H1 (cell line): ENCODE results near the gene EVI5. TPM values are rescaled to one million over a fixed set of nuclear protein-coding genes. Genes with fewer than 3 reads are reported as not detected.

ENCODE experiments used
- CTCF ChIA-PET: fragments of 300-600 bp; sonication (Branson Sonifier 250); formaldehyde crosslinking; loops from one replicate; lab custom pipeline; 2021; ENCODE audit not compliant: partially characterized antibody; lab: Charles Lee
- POLR2A ChIA-PET: fragments of 300-600 bp; sonication (Branson Sonifier 250); formaldehyde crosslinking; loops from one replicate; lab custom pipeline; 2021; ENCODE audit warnings: inconsistent platforms; ENCODE audit not compliant: partially characterized antibody; lab: Charles Lee
- DNase-seq, 2 experiments: peaks; one replicate each; pipeline versions ENCODE4 v3.0.0 to v3.0.0-alpha.2; 2010 to 2022; ENCODE audit warnings: low spot score in 2 of 2, low read depth in 1 of 2, mixed read lengths in 1 of 2
- FAIRE-seq: peaks from 2 replicates; lab custom pipeline; 2011; peaks lifted over from hg19 to GRCh38; lab: Jason Lieb, UNC
- H2AFZ ChIP-seq: 2 replicates; pipeline ENCODE4 v1.8.1; 2012; ENCODE audit warnings: low read length, inconsistent platforms
- H2AK5ac ChIP-seq: 2 replicates; pipeline ENCODE4 v1.6.1; 2013; ENCODE audit warnings: low read depth, low read length
- H2BK120ac ChIP-seq: replicated peaks from 2 replicates; pipeline ENCODE3; 2013; ENCODE audit warnings: low read depth, low read length, inconsistent platforms
- H2BK12ac ChIP-seq: 2 replicates; pipeline ENCODE4 v1.6.1; 2013; ENCODE audit warnings: low read depth, low read length
- H2BK15ac ChIP-seq: 2 replicates; pipeline ENCODE4 v1.6.1; 2013; ENCODE audit warnings: low read length
- H2BK20ac ChIP-seq: 2 replicates; pipeline ENCODE4 v1.6.1; 2013; ENCODE audit warnings: low read length
- H2BK5ac ChIP-seq: 2 replicates; pipeline ENCODE4 v1.6.1; 2013; ENCODE audit warnings: low read depth, low read length
- H3K14ac ChIP-seq: 2 replicates; pipeline ENCODE4 v1.6.1; 2013; ENCODE audit warnings: inconsistent platforms; ENCODE audit not compliant: insufficient read length
- H3K18ac ChIP-seq: 2 replicates; pipeline ENCODE4 v1.6.1; 2013; ENCODE audit warnings: low read length; ENCODE audit errors: extremely low read depth
- H3K23ac ChIP-seq: 2 replicates; pipeline ENCODE4 v1.6.1; 2013; ENCODE audit warnings: inconsistent platforms; ENCODE audit not compliant: insufficient read length
- H3K23me2 ChIP-seq: 2 replicates; pipeline ENCODE4 v1.6.1; 2013; ENCODE audit warnings: low read depth, low read length
- H3K27ac ChIP-seq: 2 replicates; pipeline ENCODE4 v1.6.1; 2011; ENCODE audit warnings: low read depth, low read length, inconsistent platforms
- H3K27me3 ChIP-seq, 4 experiments: replicated peaks in 1 of 4; 1 replicate in 1 of 4; 2 replicates in 3 of 4; pipeline versions ENCODE4 v1.6.1 to v1.8.1; 2011 to 2013; ENCODE audit warnings: low read length in 3 of 4, mild to moderate bottlenecking in 3 of 4, inconsistent platforms in 2 of 4, mixed read lengths in 2 of 4, moderate library complexity in 1 of 4; ENCODE audit not compliant: control insufficient read depth in 3 of 4, insufficient read depth in 3 of 4; ENCODE audit errors: extremely low read depth in 1 of 4
- H3K36me3 ChIP-seq, 4 experiments: 2 replicates each; pipeline versions ENCODE4 v1.6.1 to v1.8.1; 2011 to 2013; ENCODE audit warnings: mild to moderate bottlenecking in 4 of 4, low read length in 3 of 4, moderate library complexity in 2 of 4, control low read depth in 1 of 4, inconsistent platforms in 1 of 4; ENCODE audit not compliant: insufficient read depth in 4 of 4, control insufficient read depth in 2 of 4
- H3K4ac ChIP-seq: replicated peaks from 2 replicates; pipeline ENCODE3; 2013; ENCODE audit warnings: low read length, low read depth, mixed read lengths, inconsistent platforms; ENCODE audit not compliant: insufficient read length
- H3K4me1 ChIP-seq, 4 experiments: replicated peaks in 1 of 4; 1 replicate in 1 of 4; 2 replicates in 3 of 4; pipeline versions ENCODE4 v1.6.1 to v1.8.1; 2011 to 2013; ENCODE audit warnings: low read length in 3 of 4, inconsistent platforms in 2 of 4, mixed read lengths in 1 of 4; ENCODE audit not compliant: insufficient read depth in 4 of 4, control insufficient read depth in 3 of 4
- H3K4me2 ChIP-seq, 2 experiments: 2 replicates each; pipeline versions ENCODE4 v1.6.1 to v1.8.1; 2011 to 2013; ENCODE audit warnings: low read depth in 2 of 2, low read length in 2 of 2, control low read depth in 1 of 2, inconsistent platforms in 1 of 2, mild to moderate bottlenecking in 1 of 2; ENCODE audit not compliant: insufficient read depth in 1 of 2
- H3K4me3 ChIP-seq, 4 experiments: fragments of 200-600, 300-600 bp in 1 of 4; sonication (generic), shearing (Covaris generic), sonication (Bioruptor Twin) in 1 of 4; 2 replicates each; pipeline versions ENCODE4 v1.5.1 to v1.8.1; 2011 to 2016; ENCODE audit warnings: low read length in 4 of 4, low read depth in 3 of 4, control low read depth in 2 of 4, inconsistent platforms in 2 of 4, mild to moderate bottlenecking in 2 of 4, mixed read lengths in 1 of 4, moderate library complexity in 1 of 4; ENCODE audit not compliant: insufficient read depth in 2 of 4; ENCODE audit errors: extremely low read depth in 1 of 4
- H3K56ac ChIP-seq: replicated peaks from 2 replicates; pipeline ENCODE3; 2013; ENCODE audit warnings: low read depth, mild to moderate bottlenecking, mixed read lengths, low read length, inconsistent platforms; ENCODE audit not compliant: insufficient read length
- H3K79me1 ChIP-seq: 2 replicates; pipeline ENCODE4 v1.6.1; 2013; ENCODE audit warnings: low read depth, low read length, control low read depth
- H3K79me2 ChIP-seq, 2 experiments: 2 replicates each; pipeline versions ENCODE4 v1.6.1 to v1.8.1; 2012 to 2013; ENCODE audit warnings: low read length in 2 of 2, mild to moderate bottlenecking in 2 of 2, inconsistent platforms in 1 of 2; ENCODE audit not compliant: insufficient read depth in 2 of 2, control insufficient read depth in 1 of 2
- H3K9ac ChIP-seq, 4 experiments: replicated peaks in 1 of 4; 1 replicate in 1 of 4; 2 replicates in 3 of 4; pipeline versions ENCODE4 v1.6.1 to v1.8.1; 2011 to 2013; ENCODE audit warnings: low read depth in 3 of 4, low read length in 3 of 4, control low read depth in 2 of 4, mild to moderate bottlenecking in 2 of 4, moderate library complexity in 2 of 4, inconsistent platforms in 1 of 4; ENCODE audit errors: extremely low read depth in 1 of 4
- H3K9me3 ChIP-seq, 2 experiments: 2 replicates each; pipeline versions ENCODE4 v1.6.1 to v1.8.1; 2012 to 2013; ENCODE audit warnings: mild to moderate bottlenecking in 2 of 2, moderate library complexity in 2 of 2, control low read depth in 1 of 2, inconsistent platforms in 1 of 2, low read depth in 1 of 2, low read length in 1 of 2, mixed read lengths in 1 of 2; ENCODE audit not compliant: insufficient read depth in 2 of 2
- H4K20me1 ChIP-seq, 2 experiments: replicated peaks in 1 of 2; 2 replicates each; pipeline versions ENCODE3 to v1.8.1; 2011 to 2013; ENCODE audit warnings: inconsistent platforms in 2 of 2, low read length in 2 of 2, mild to moderate bottlenecking in 1 of 2; ENCODE audit not compliant: insufficient read depth in 2 of 2, control insufficient read depth in 1 of 2
- H4K5ac ChIP-seq: 2 replicates; pipeline ENCODE4 v1.6.1; 2013; ENCODE audit warnings: low read length, low read depth, mixed read lengths, inconsistent platforms; ENCODE audit not compliant: insufficient read length
- H4K8ac ChIP-seq: 2 replicates; pipeline ENCODE4 v1.8.0; 2013; ENCODE audit warnings: mild to moderate bottlenecking, moderate library complexity, low read length, inconsistent platforms; ENCODE audit not compliant: insufficient read depth; ENCODE audit errors: extremely low read depth
- H4K91ac ChIP-seq: replicated peaks from 2 replicates; pipeline ENCODE3; 2013; ENCODE audit warnings: low read length, mixed read lengths, inconsistent platforms; ENCODE audit not compliant: insufficient read length
- KDM4A ChIP-seq: IDR thresholded peaks from one replicate; pipeline ENCODE4 v1.7.1; 2012; ENCODE audit warnings: low read depth, mild to moderate bottlenecking, moderate library complexity, low read length, inconsistent platforms; ENCODE audit not compliant: severe bottlenecking
- MAFK ChIP-seq: IDR thresholded peaks from 2 replicates; pipeline ENCODE4 v1.6.1; 2012; ENCODE audit warnings: low read depth, mild to moderate bottlenecking, improper control_type of control experiment, low read length
- NRF1 ChIP-seq: IDR thresholded peaks from 2 replicates; pipeline ENCODE4 v1.6.1; 2011; ENCODE audit warnings: mild to moderate bottlenecking, low read depth, low read length, improper control_type of control experiment
- SIN3A ChIP-seq, 2 experiments: IDR thresholded peaks in 1 of 2; conservative IDR thresholded peaks in 1 of 2; 2 replicates each; pipeline ENCODE4 v1.6.1; 2011 to 2012; ENCODE audit warnings: low read length in 2 of 2, improper control_type of control experiment in 1 of 2, low read depth in 1 of 2, mild to moderate bottlenecking in 1 of 2
- WGBS, 2 experiments: shearing (Covaris generic) in 1 of 2; methylation state at CpG; one replicate each; pipeline versions ENCODE4 v1.1.6 to v1.1.7; 2013 to 2015; ENCODE audit warnings: low lambda C conversion rate in 2 of 2, mixed read lengths in 2 of 2, inconsistent platforms in 1 of 2, low coverage in 1 of 2, missing lambda C conversion rate in 1 of 2; ENCODE audit not compliant: insufficient replicate concordance in 2 of 2, insufficient coverage in 1 of 2, insufficient read length in 1 of 2; ENCODE audit errors: extremely low coverage in 1 of 2, missing lambda C conversion rate in 1 of 2; 5-methylcytosine and 5-hydroxymethylcytosine counted together
- polyA plus RNA-seq, 7 experiments: library from polyadenylated mRNA; depleted of rRNA in 3 of 7; stranded (reverse) in 5 of 7; unstranded in 2 of 7; fragments of >200 nt in 5 of 7; fragments of 200-250 nt in 2 of 7; gene quantifications; 1 replicate in 5 of 7; 2 replicates in 1 of 7; 4 replicates in 1 of 7; pipeline versions ENCODE4 v1.2.1 to v1.2.3, GENCODE V29; 2011 to 2013; ENCODE audit warnings: missing spikeins in 2 of 7, mixed read lengths in 2 of 7
- total RNA-seq: library from RNA; stranded (reverse); fragmentation: NEBNext Ultra II Directional; extraction: Animal tissue kit (Norgen Biotek cat#: 25700); gene quantifications from 2 replicates; pipeline ENCODE4 v1.2.1, GENCODE V29; 2021
- TF ChIP-seq, protein P1 (sequence below): IDR thresholded peaks from 2 replicates; pipeline ENCODE4 v1.6.1; 2012; ENCODE audit warnings: inconsistent platforms

The EVI5 gene
- total and polyA plus RNA-seq, 2 of the 8 experiments (the other 6 are each of a cell fraction or from before 2014, with no cell fraction given) = 1.7 to 13.7 TPM

DNA sequence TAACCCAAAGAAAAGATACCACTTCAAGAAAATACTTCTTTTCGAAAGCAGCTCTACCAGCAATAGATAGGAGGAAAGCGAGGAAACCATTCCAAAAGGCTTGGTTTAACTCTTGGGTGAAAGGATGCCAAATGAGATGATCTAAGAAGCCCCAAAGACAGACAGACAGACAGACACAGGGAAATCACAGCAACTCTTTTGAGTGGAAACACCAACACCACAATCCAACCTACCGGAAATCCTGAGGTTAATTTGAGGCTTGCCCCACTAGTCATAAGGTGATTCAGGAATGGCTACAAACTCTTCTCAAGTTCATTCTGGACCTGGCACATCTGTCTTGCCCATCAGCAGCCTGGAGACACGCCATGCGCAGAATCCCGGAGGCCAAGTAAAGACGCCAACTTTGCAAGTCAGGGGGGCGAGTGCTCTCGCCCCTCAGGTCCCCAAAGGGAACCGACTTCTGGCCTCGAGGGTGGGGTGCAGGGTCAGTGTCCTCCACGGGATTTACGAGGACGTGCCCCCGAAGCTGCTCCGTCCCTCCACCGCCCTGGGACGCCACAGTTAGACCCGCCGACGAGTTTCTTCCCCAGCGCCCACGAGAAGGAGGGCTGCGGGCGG lies 778 bp downstream of the EVI5 start:
- peaks cover 2% of the 10 kb centered on the region; the same call in 1 of the 2 replicates for H3K79me1 ChIP-seq
- H3K56ac ChIP-seq = no peak overlapping the region
- H2BK12ac ChIP-seq = no peak overlapping the region
- DNase-seq (no peak), FAIRE-seq (no peak)
- H3K36me3 ChIP-seq = no peaks in the 10 kb centered on the region
- peaks cover 0 to 1% of the 10 kb centered on the region in 2 experiments for H4K20me1 ChIP-seq
- no peak overlapping the region for H3K4ac ChIP-seq
- no peak overlapping the region for H2BK5ac ChIP-seq
- H2AFZ ChIP-seq = no peak overlapping the region
- peaks cover 0 to 4% (median 1%) of the 10 kb centered on the region in 4 experiments; a peak in 3 of 7 replicates for H3K27me3 ChIP-seq
- H2AK5ac ChIP-seq = no peak overlapping the region
- no peak overlapping the region for H2BK20ac ChIP-seq
- H3K18ac ChIP-seq = no peak overlapping the region
- peaks cover 0 to 16% of the 10 kb centered on the region in 2 experiments; a peak in 2 of 4 replicates for H3K79me2 ChIP-seq
- peak overlapping the region; percentile 38 to 78 (median 72) for H3K9ac ChIP-seq
- no peak overlapping the region for H4K5ac ChIP-seq
- peak overlapping the region; percentile 71 to 90 (median 82) for H3K4me3 ChIP-seq
- H2BK120ac ChIP-seq = no peak overlapping the region
- CTCF ChIA-PET = interaction anchor here (0.9 to 1.3 kb wide), 8 partner anchors 14 to 47 kb away, joined by 3 to 5 read pairs (median 3); no protein-coding TSS in a partner anchor
- no peak overlapping the region for H3K23ac ChIP-seq
- TF ChIP-seq MAFK = no peak
- TF ChIP-seq KDM4A = peak; percentile 47
- TF ChIP-seq SIN3A (conservative IDR thresholded peaks at IDR 0.05 in 1 of 2, IDR thresholded peaks at IDR 0.05 in 1 of 2; ENCODE audit: low read depth in 1 of 2, low read length in 2 of 2) = no peak
- TF ChIP-seq NRF1 = no peak
- TF ChIP-seq, protein P1, sequence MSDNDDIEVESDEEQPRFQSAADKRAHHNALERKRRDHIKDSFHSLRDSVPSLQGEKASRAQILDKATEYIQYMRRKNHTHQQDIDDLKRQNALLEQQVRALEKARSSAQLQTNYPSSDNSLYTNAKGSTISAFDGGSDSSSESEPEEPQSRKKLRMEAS = no peak
- no peaks in the 10 kb centered on the region for H3K9me3 ChIP-seq
- H3K23me2 ChIP-seq = peaks cover 6% of the 10 kb centered on the region
- no peak overlapping the region for H2BK15ac ChIP-seq
- H3K14ac ChIP-seq = no peak overlapping the region
- 10% methylated on average over 21 of the region's 25 CpGs; no CpG with 5 or more reads in 1 of the 2 experiments for WGBS, 2 experiments
- H3K4me1 ChIP-seq = peaks cover 0 to 4% (median 2%) of the 10 kb centered on the region in 4 experiments; a peak in 3 of 7 replicates
- H3K4me2 ChIP-seq = peak overlapping the region; percentile 82 to 83
- no peak overlapping the region for H4K91ac ChIP-seq
- no peak overlapping the region for H3K27ac ChIP-seq
- POLR2A ChIA-PET = interaction anchor here (0.9 to 2.7 kb wide), 8 partner anchors 8 to 444 kb away, joined by 3 to 20 read pairs (median 4); partner anchors contain the start of gene RPL5
- H4K8ac ChIP-seq = 0 out of 2 replicates have a peak overlapping the region, but pooled peaks have one; percentile 95
